VCaP (cell line): ENCODE results near the gene MYZAP.

Experiments
- H3K27ac ChIP-seq: fragments of 450-650 bp; 2 replicates; pipeline ENCODE4 v1.5.1; 2017
- TF ChIP-seq, protein P1 (sequence below): fragments of 450-650 bp; conservative IDR thresholded peaks from 2 replicates; pipeline ENCODE4 v1.5.1; 2017; ENCODE audit warnings: mild to moderate bottlenecking, moderate library complexity

The MYZAP gene

DNA sequence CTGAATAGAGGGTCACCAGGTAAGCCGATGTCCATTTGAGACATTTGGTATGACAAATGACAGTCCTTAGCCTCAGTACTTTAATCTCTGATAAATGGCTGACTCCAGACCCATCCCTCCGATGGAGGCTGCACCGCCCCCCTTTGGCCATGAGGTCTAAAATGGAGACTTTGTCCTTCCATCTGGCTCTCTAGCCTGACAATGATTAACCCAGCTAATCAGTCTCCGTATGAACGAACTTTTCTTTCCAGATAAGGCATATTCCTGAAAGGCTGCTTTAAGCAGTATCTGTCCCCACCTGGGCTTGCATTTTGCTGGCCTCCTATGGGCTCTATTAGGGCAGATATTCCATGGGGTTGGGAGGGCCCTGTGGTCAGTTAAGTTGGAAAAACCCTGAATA lies 10.8 kb upstream of the MYZAP start:
- no peak overlapping the region for H3K27ac ChIP-seq

DNA sequence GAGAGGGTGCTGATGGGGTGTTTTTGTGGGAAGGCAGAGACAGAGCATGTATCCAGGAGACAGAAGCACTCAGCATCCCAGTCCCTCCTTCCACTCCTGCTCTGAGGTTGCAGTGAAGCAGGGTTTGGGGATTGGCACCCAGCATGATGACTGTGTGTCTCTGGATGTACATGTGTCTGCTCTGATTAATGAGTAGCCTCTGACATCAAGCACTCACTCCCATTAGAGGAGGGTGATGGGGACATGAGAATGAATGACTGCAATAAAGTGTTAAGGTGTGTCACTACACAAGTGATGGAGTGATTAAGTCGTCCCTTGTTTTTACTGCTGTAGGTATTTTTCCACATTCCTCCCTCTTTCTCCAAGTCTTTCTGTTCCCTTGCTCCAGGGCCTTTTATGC lies 9.6 kb upstream of the MYZAP start:
- no peak overlapping the region for H3K27ac ChIP-seq
- TF ChIP-seq, protein P1, sequence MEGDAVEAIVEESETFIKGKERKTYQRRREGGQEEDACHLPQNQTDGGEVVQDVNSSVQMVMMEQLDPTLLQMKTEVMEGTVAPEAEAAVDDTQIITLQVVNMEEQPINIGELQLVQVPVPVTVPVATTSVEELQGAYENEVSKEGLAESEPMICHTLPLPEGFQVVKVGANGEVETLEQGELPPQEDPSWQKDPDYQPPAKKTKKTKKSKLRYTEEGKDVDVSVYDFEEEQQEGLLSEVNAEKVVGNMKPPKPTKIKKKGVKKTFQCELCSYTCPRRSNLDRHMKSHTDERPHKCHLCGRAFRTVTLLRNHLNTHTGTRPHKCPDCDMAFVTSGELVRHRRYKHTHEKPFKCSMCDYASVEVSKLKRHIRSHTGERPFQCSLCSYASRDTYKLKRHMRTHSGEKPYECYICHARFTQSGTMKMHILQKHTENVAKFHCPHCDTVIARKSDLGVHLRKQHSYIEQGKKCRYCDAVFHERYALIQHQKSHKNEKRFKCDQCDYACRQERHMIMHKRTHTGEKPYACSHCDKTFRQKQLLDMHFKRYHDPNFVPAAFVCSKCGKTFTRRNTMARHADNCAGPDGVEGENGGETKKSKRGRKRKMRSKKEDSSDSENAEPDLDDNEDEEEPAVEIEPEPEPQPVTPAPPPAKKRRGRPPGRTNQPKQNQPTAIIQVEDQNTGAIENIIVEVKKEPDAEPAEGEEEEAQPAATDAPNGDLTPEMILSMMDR: no peak

More for the DNA sequence above, 10.8 kb upstream of the MYZAP start:
- TF ChIP-seq, protein P1: no peak

DNA sequence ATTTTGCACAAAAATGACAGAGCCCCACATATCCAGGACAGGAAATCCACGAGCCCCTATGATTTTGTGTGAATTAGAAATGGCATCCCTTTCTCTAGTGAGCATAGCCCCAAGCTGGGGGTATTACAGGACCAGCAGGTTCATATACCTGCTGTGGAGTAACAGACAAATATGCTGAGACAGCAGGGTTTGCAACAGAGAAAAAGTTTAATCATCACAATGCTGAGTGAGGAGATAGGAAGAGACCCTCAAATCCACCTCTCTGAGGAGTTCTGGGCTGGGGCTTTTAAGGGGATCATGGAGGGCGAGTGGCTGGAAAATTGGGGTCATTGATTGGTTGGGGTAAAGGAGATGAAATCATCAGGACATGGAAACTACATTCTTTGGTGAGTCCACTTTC lies 8.4 kb upstream of the MYZAP start:
- TF ChIP-seq, protein P1: no peak
- no peak overlapping the region for H3K27ac ChIP-seq

DNA sequence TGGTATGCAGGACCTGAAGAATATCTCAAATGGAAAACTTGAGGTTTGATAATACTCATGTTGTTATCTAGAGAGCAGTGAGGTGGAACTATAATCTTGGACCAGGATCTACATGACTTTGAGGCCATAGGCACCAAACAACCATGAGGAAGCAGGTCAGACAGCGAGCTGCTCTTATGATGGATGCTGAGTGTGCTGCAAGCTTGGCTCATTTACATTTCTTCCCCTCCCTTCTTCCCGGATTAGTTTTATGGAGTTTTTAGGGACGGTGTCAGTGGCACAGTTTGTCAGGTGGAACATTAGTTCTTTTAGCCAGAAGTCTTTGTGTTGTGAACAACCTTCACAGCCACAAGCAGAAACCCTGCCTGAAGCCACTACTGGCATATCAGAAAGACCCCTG lies 8.0 kb upstream of the MYZAP start:
- TF ChIP-seq, protein P1: no peak
- H3K27ac ChIP-seq: no peak overlapping the region

DNA sequence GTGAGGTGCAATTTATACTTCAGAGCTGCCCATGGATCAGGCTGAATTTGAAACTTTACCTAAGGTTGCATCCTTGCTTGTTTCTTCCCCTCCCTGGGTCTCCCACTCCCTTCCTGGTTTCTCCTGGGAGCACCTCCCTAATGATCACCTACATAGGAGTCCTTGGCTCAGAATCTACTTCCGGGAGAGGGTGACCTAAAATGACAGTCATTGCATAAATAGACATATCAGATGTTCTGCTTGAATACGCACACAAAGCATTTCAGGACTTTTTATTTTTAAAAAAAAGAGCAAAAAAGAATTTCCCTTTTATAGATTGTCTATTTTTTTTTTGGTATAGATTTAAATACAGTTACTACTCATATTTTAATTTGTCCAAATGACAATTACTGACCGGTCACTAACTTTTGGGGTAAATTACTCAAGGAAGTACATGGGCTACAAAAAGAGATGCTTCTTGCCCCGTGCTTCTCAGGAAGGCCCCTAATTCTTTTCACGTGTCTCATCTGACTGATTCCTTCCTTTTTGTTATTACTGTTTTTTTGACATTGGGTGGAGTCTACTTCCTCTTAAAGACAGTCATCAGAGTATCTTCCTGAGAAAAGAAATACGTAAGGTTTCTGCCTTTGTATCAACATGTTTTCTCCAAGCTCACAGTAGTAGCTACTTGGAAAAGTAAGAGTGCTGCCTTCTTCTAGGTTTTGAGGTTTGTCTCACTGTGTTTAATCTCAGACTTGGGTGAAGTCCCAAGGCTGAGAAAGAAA lies 4.9 kb upstream of the MYZAP start:
- H3K27ac ChIP-seq: no peak overlapping the region
- TF ChIP-seq, protein P1: no peak

DNA sequence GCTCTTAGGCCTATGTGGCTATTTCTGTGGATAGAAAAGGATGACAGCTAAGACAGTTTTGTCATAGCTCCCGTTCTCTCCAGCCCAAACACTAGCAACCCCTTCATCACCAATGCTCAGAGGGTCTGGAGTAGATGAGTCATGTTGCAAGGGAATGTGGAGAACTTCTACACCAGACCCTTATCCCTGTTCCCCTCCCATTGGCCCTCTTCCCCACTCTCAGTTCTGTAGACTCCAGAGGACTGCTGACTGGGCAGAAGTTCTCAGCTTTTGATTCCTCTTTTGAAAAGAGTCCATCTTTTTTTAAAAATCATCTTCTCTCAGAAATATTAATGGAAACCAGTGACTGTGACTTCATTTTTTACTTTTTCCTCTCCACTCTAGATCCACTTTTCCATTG lies 2.4 kb upstream of the MYZAP start:
- H3K27ac ChIP-seq: no peak overlapping the region
- TF ChIP-seq, protein P1: no peak

DNA sequence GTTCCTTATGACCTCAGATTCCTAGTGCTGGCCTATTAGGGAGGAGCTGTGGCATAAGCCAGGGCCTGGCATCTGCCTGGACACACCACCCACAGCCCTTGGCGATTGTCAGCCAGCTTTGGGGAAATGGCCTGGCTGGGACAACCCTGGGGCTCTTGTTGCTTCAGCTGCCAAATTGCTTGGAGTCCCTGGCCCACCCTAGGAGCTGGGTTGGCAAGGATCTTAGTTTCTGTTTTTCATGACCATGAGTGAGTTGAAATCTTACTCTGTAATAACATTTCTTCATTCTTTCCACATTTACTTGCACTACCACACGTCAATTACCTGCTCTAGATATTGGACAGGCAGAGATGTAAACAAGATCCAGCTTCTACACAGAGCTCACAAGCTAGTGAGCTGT lies 1.9 kb upstream of the MYZAP start:
- no peak overlapping the region for H3K27ac ChIP-seq
- TF ChIP-seq, protein P1: no peak
